B cell (primary cell): ENCODE data around the gene ARHGAP23. TPM values are rescaled to one million over a fixed set of nuclear protein-coding genes. Genes with fewer than 3 reads are reported as not detected.

Experiments used
- ATAC-seq: fragments of 200-7000 bp; cut with Tn5 transposase; one replicate; pipeline ENCODE4 v1.10.0; 2021; ENCODE audit warnings: low read depth, mild to moderate bottlenecking, moderate number of reproducible peaks, moderate library complexity
- CTCF ChIA-PET: fragments of 350-600 bp; sonication (Branson Sonifier 250); formaldehyde crosslinking; loops from one replicate; lab custom pipeline; 2021; ENCODE audit warnings: antibody characterized with exemption, inconsistent platforms; lab: Charles Lee
- POLR2A ChIA-PET: fragments of 350-600 bp; sonication (Branson Sonifier 250); formaldehyde crosslinking; loops from one replicate; lab custom pipeline; 2021; ENCODE audit warnings: antibody characterized with exemption; lab: Charles Lee
- DNase-seq: peaks from one replicate; pipeline ENCODE4 v3.0.0; 2013
- H2AFZ ChIP-seq: 2 replicates; pipeline ENCODE4 v1.6.1; 2012; ENCODE audit warnings: mild to moderate bottlenecking, low read depth, low read length; ENCODE audit not compliant: insufficient read depth, poor library complexity, severe bottlenecking
- H3K27ac ChIP-seq, 2 donors: 1 replicate in 1 of 2; 2 replicates in 1 of 2; pipeline ENCODE4 v1.5.1; 2012 to 2013; ENCODE audit warnings: low read length in 2 of 2, mild to moderate bottlenecking in 2 of 2, moderate library complexity in 1 of 2
- H3K27me3 ChIP-seq, 4 experiments: fragments of 200-600 bp in 1 of 4; sonication (generic) in 1 of 4; replicated peaks in 1 of 4; 1 replicate in 2 of 4; 2 replicates in 2 of 4; pipeline versions ENCODE4 v1.6.1 to v1.7.0; 2013 to 2016; ENCODE audit warnings: low read length in 3 of 4, mild to moderate bottlenecking in 2 of 4, mixed read lengths in 1 of 4, moderate library complexity in 1 of 4; ENCODE audit not compliant: insufficient read depth in 4 of 4, control insufficient read depth in 3 of 4; ENCODE audit errors: control extremely low read depth in 1 of 4
- H3K36me3 ChIP-seq, 2 experiments: replicated peaks in 1 of 2; 1 replicate in 1 of 2; 2 replicates in 1 of 2; pipeline versions ENCODE4 v1.6.1 to v1.7.1; 2013; ENCODE audit warnings: low read length in 1 of 2; ENCODE audit not compliant: insufficient read depth in 2 of 2, control insufficient read depth in 1 of 2; ENCODE audit errors: control extremely low read depth in 1 of 2, extremely low read depth in 1 of 2
- H3K4me1 ChIP-seq, 2 donors: fragments of 200-600 bp in 1 of 2; sonication (generic) in 1 of 2; 1 replicate in 1 of 2; 2 replicates in 1 of 2; pipeline versions ENCODE4 v1.5.1 to v1.6.1; 2013 to 2017; ENCODE audit warnings: low read length in 2 of 2; ENCODE audit not compliant: control insufficient read depth in 2 of 2, insufficient read depth in 2 of 2
- H3K4me2 ChIP-seq: replicated peaks from 2 replicates; pipeline ENCODE3; 2012; ENCODE audit warnings: mild to moderate bottlenecking, low read depth, low read length; ENCODE audit not compliant: poor library complexity, severe bottlenecking
- H3K4me3 ChIP-seq, 5 experiments: fragments of 200-600 bp in 1 of 5; sonication (generic) in 1 of 5; 1 replicate in 3 of 5; 2 replicates in 2 of 5; pipeline versions ENCODE4 v1.5.1 to v1.7.0; 2011 to 2016; ENCODE audit warnings: low read length in 4 of 5, mild to moderate bottlenecking in 4 of 5, low read depth in 2 of 5, control low read depth in 1 of 5, moderate library complexity in 1 of 5; ENCODE audit not compliant: insufficient read depth in 1 of 5; ENCODE audit errors: control extremely low read depth in 1 of 5, extremely low read depth in 1 of 5
- H3K79me2 ChIP-seq: fragments of 200-600 bp; sonication (generic); one replicate; pipeline ENCODE4 v1.6.0; 2016; ENCODE audit warnings: low read length; ENCODE audit not compliant: control insufficient read depth, insufficient read depth
- H3K9ac ChIP-seq: fragments of 200-600 bp; sonication (generic); 2 replicates; pipeline ENCODE4 v1.6.1; 2017; ENCODE audit warnings: mild to moderate bottlenecking, low read length, moderate library complexity
- H3K9me3 ChIP-seq, 3 donors: one replicate each; pipeline versions ENCODE4 v1.6.1 to v1.7.1; 2013; ENCODE audit warnings: low read length in 2 of 3; ENCODE audit not compliant: control insufficient read depth in 2 of 3, insufficient read depth in 1 of 3; ENCODE audit errors: control extremely low read depth in 1 of 3
- H4K20me1 ChIP-seq: 2 replicates; pipeline ENCODE4 v1.6.0; 2012; ENCODE audit warnings: mild to moderate bottlenecking, low read length; ENCODE audit not compliant: insufficient read depth, control insufficient read depth, poor library complexity, severe bottlenecking
- H3K27ac Mint-ChIP-seq: one replicate; pipeline ENCODE4 v1.8.0; 2021; ENCODE audit warnings: mixed read lengths
- H3K27me3 Mint-ChIP-seq: one replicate; pipeline ENCODE4 v1.8.0; 2021; ENCODE audit warnings: mixed read lengths
- H3K4me1 Mint-ChIP-seq: one replicate; pipeline ENCODE4 v1.8.0; 2021; ENCODE audit warnings: mixed read lengths
- H3K4me3 Mint-ChIP-seq: one replicate; pipeline ENCODE4 v1.8.0; 2021; ENCODE audit warnings: mixed read lengths
- H3K9me3 Mint-ChIP-seq: one replicate; pipeline ENCODE4 v1.8.0; 2022; ENCODE audit warnings: mixed read lengths; ENCODE audit not compliant: insufficient read depth
- CTCF ChIP-seq: fragments of 200-600 bp; IDR thresholded peaks from one replicate; pipeline ENCODE4 v1.8.0; 2022; ENCODE audit warnings: antibody characterized with exemption, mild to moderate bottlenecking
- EZH2 ChIP-seq: IDR thresholded peaks from 2 replicates; pipeline ENCODE4 v1.6.1; 2012; ENCODE audit warnings: borderline replicate concordance, low read depth, mild to moderate bottlenecking, moderate library complexity, low read length; ENCODE audit not compliant: insufficient read depth, poor library complexity, severe bottlenecking
- WGBS: methylation state at CpG from one replicate; pipeline ENCODE4 v1.1.5; 2013; ENCODE audit warnings: missing lambda C conversion rate; ENCODE audit not compliant: insufficient coverage; 5-methylcytosine and 5-hydroxymethylcytosine counted together
- intact Hi-C: fragments of 100-400 bp; cut with micrococcal nuclease; formaldehyde crosslinking; loops from one replicate; pipeline ENCODE4 v1.10.0; 2022
- polyA plus RNA-seq: library from polyadenylated mRNA; depleted of rRNA; stranded (reverse); fragments of >200 nt; gene quantifications from 2 replicates; pipeline ENCODE4 v1.2.3, GENCODE V29; 2012
- total RNA-seq, 2 donors: library from RNA; stranded (reverse); fragments of 120-200 nt in 1 of 2; gene quantifications; 1 replicate in 1 of 2; 2 replicates in 1 of 2; pipeline versions ENCODE4 v1.2.3 to v1.2.4, GENCODE V29; 2013 to 2022

The ARHGAP23 gene
- total and polyA plus RNA-seq, 2 donors (not counting 1 experiment from before 2014, with no cell fraction given), result 0.07 to 0.12 TPM

DNA sequence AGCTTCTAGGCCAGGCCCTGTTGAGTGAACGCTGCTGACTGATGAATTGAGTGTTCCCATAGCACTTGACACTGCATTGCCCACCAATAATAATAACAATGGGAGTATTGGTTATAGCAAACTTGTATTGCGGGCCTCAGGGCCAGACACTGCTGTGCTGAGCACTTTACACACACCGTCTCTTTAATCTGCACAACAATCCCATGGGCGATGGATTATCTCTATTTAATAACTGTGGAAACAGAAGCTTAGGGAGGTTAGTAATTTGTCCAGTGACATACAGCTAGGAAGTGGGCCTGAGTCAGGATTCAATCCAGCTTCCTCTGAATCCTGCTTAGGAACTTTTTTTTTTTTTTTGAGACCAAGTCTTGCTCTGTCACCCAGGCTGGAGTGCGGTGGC lies 11.2 kb downstream of the ARHGAP23 start:
- H3K4me3 Mint-ChIP-seq, result no peak overlapping the region
- no peak for ATAC-seq

More for the DNA sequence above, 11.2 kb downstream of the ARHGAP23 start:
- no peak for DNase-seq
- no peak overlapping the region for H3K27ac ChIP-seq
- H3K79me2 ChIP-seq, result no peaks in the 10 kb centered on the region
- Mint-ChIP-seq H3K4me1 (peaks cover 3% of the 10 kb centered on the region), H3K9me3 (no peaks in the 10 kb centered on the region), H3K27ac (no peak overlapping the region), H3K27me3 (peaks cover 24% of the 10 kb centered on the region)
- TF ChIP-seq EZH2, result no peak
- no peak for TF ChIP-seq CTCF
- no peaks in the 10 kb centered on the region for H4K20me1 ChIP-seq
- POLR2A ChIA-PET, result no interaction called here
- no peaks in the 10 kb centered on the region for H3K36me3 ChIP-seq
- intact Hi-C loops, result no loop called here
- no peaks in the 10 kb centered on the region for H3K4me1 ChIP-seq
- no peak overlapping the region for H2AFZ ChIP-seq
- H3K4me3 ChIP-seq, result no peak overlapping the region
- peaks cover 0 to 10% (median 0%) of the 10 kb centered on the region in 4 experiments for H3K27me3 ChIP-seq
- H3K4me2 ChIP-seq, result no peak overlapping the region
- no peaks in the 10 kb centered on the region for H3K9me3 ChIP-seq
- WGBS, result 100% methylated on average over 1 of the region's 5 CpGs
- CTCF ChIA-PET, result interaction anchor here (0.6 to 1.2 kb wide), 2 partner anchors 17 to 42 kb away, joined by 3 to 4 read pairs; no protein-coding TSS in a partner anchor
- no peak overlapping the region for H3K9ac ChIP-seq
